NCI-H2029 (cell line): ENCODE measurements around the gene SFT2D2.
A peak's percentile ranks its signal among the peaks of the same experiment; 100 is the strongest.

ENCODE experiments used
- DNase-seq: peaks from one replicate; lab custom pipeline; 2025; lab: John Stamatoyannopoulos, UW

SFT2D2 gene

GRCh38 chr1:168223261-168223660, 2.5 kb upstream of the SFT2D2 start:
- DNase-seq: no peak

DNA sequence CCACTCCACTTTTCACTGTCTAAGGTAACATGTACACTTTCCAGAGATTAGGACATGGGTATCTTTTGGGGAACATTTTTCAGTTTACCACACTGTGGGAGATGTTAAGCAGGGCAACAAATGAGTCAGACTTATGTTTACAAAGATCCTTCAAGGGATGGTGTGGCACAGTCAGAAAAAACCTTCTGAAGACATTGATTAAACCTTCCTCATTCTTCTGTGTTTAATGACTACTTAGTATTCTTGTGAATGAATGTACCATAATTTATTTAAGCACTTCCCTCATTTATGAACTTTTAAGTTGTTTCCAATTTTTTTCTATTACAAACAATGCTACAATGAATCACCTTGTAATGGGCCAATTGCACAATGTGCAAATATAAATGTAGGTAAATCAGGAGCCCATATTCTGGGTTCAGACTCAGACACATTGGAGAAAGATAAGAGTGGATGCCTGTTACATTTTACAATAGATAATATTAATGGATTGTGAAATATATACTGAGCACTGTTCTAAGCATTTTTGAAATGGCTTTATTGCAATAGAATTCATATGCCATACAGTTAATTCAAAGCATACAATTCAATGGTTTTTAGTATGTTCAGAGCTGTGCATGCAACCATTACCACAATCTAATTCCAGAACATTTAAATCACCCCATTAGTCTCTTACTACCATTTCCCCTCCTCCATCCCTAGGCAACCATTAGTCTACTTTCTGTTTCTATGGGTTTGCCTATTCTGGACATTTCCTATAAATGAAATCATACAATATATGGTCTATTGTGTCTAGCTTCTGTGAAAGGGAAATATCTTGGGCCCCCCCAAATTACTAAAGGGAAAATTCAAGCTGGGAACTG, 1.9 kb upstream of the SFT2D2 start:
- no peak for DNase-seq

GRCh38 chr1:168224991-168225390, 813 bp upstream of the SFT2D2 start:
- DNase-seq: no peak

GRCh38 chr1:168227620-168228019, 1.8 kb downstream of the SFT2D2 start:
- DNase-seq: peak; percentile 30

DNA sequence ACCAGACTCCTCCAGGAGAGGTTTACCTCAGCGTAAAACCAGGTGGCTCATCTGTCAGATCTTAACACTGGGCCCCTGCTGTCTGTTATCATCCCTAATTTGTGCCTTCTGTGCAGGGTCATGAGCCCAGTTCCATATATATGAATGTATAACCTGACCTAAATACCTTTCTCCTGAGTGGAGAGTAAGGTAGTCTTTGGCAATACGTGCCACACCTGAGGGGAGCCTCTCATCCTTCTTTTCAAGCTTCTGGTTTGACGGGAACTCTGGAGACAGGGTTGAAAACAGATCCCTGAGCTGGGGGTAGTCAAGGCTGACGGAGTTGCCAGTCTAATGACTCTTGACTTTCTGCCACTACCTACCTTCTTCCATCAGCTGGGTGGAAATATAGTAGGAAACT, 4.1 kb downstream of the SFT2D2 start:
- no peak for DNase-seq

DNA sequence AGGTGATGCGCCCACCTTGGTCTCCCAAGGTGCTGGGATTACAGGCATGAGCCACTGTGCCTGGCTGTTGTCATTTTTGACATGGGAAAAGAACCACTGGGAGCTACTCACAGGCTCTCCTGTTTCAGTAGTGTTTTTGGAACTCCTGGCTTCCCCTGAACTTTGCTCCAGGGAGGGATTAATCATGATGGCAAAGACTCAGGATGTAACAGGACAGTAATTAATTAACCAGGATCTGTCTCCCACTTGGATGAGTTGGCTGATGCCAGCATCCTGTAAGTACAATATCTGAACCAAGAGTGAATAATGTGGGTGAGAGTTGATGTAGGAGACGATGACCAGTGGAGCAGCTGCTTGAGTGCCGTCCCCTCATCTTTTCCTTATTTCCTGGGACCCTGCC, 4.9 kb downstream of the SFT2D2 start:
- no peak for DNase-seq

GRCh38 chr1:168234846-168235547, 9.2 kb downstream of the SFT2D2 start:
- DNase-seq: peak; percentile 5

DNA sequence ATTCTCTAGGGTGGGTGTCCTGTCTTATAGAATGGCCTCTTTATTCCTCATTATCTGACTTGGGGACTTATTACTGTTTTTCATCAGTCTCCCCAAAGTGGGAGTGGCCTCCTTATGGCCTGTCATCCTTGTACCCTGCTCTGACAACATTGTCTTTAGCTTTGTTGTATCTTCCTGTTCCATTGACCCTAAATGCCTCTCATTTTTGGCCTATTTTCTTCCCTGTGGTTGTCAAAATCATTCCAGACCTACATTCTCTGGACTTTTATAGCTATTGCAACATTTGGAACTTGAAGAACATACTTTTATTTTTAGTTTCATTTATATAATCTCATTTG, 9.7 kb downstream of the SFT2D2 start:
- DNase-seq: no peak

GRCh38 chr1:168235937-168236336, 10.1 kb downstream of the SFT2D2 start:
- DNase-seq: no peak

DNA sequence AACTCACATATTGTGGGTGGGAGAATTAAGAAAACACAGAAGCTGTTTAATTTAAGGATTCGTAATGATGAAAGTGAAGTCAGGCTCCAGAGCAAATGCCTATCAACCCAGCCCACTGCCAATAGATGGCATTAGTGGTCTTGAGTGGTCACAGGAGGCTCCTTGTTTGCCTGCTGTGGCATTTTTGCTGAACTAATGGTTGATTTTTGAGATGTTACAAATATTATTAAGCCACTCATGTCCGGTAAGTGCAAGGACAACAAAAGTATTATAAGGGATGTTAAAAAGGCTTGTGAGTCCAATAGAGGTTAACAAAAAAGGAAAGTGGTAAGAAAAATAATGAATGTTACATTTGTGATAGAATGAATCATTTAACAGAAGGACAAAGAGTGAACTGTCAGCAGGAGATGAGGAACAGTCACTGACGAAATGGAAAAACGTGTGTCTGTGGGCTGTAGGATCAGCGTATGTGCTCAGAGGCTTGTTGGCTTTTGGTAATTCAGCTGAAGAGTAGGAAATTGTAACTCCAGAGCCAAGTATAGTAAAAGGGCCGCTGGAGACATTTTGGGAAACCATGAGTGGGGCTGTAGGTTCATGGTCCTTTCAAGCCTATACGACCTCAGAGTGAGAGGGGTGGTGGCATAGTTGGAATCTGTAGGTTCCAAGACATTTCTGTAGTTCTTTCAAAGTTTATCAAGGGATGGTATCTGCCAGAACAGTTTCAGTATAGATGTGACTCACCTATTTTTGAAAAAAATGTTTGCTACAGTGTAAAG, 11.2 kb downstream of the SFT2D2 start:
- no peak for DNase-seq

DNA sequence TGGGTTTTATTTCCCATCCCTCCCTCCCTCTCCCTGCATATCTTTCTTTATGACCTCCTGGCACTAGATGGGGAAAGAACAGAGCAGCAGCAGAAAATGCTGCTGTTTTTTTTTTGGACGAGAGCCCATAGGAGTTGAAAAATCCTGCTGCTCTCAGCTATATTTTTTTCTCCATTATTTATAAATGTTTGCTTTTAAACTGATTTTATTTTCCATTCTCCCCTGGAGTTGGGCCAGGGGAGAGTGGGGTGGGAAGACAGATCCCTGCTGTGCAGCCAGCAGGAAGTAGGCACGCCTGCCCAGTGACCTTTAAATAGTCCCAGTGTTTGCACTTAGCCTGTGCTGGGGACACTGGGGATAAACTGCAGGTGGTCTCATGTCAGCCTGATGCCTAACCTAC, 17.4 kb downstream of the SFT2D2 start:
- no peak for DNase-seq

- no peak for DNase-seq
Observed at GRCh38 chr1:168243636-168244212, 17.9 kb downstream of the SFT2D2 start.

- no peak for DNase-seq
Observed at GRCh38 chr1:168245042-168245441, 19.2 kb downstream of the SFT2D2 start.

GRCh38 chr1:168246506-168246905, 20.7 kb downstream of the SFT2D2 start:
- DNase-seq: no peak

- no peak for DNase-seq
Observed at GRCh38 chr1:168252204-168252733, 26.5 kb downstream of the SFT2D2 start.

DNA sequence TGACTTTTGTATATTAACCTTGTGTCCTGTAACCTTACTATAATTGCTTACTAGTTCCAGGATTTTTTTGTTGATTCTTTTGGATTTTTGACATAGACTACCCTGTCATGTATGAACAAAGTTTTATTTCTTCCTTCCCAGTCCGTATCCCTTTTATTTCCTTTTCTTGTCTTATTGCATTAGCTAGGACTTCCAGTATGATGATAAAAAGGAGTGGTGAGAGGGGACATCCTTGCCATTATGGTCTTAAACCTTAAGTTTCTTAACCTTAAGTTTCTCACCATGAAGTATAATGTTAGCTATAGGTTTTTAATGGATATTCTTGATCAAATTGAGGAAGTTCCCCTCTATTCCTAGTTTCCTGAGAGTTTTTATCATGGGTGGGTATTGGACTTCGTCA, 30.4 kb downstream of the SFT2D2 start:
- no peak for DNase-seq

DNA sequence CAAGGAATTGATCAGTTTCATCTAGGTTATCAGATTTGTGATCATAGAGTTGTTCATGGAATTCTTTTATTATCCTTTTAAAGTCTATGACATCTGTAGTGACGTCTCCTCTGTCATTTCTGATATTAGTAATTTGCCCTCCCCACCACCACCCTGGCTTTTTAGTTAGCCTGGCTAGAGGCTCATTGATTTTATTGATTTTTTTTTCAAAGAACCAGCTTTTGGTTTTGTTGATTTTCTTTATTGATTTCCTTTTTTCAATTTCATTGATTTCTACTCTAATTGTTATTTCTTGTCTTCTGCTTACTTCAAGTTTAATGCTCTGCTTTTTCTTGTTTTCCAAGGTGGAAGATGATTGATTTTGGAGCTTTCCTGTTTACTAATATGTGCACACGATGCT, 31.6 kb downstream of the SFT2D2 start:
- no peak for DNase-seq

DNA sequence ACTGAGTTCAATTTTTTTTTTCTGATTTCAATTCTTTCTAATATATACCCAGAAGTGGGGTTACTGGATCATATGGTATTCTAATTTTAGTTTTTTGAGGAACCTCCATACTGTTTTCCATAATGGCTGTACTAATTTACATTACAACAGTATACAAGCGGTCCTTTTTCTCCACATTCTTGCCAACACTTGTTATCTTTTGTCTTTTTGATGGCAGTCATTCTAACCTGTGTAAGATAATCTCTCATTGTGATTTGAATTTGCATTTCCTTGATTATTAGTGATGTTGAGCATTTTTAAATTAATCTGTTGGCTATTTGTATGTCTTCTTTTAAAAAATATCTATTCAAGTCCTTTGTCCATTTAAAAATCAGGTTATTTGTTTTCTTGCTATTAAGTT, 33.8 kb downstream of the SFT2D2 start:
- DNase-seq: no peak

GRCh38 chr1:168260393-168260792, 34.6 kb downstream of the SFT2D2 start:
- peak; percentile 50 for DNase-seq

DNA sequence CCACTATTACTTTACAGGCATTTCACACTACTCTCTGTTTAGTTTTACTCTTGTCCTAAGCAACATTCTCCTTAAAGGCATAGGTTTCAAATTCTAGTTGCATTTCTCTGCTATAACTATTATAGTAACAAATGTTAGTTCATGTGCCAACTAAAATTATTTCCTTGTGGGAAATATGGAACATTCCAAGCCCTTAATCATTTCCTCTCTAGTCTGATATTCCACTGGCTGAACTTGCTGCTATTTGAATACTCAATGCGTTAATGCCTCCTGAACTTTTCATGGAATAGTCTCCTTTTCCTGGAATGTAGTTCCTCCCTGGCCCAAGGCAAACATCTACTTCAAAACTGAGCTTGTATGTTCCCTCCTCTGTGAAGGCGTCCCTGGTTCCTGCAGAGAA, 35.6 kb downstream of the SFT2D2 start:
- DNase-seq: no peak

- DNase-seq: no peak
Observed at GRCh38 chr1:168263130-168263529, 37.3 kb downstream of the SFT2D2 start.

GRCh38 chr1:168264296-168264695, 38.5 kb downstream of the SFT2D2 start:
- DNase-seq: no peak
